ENCODE measurements around the gene RGS16.

DNA sequence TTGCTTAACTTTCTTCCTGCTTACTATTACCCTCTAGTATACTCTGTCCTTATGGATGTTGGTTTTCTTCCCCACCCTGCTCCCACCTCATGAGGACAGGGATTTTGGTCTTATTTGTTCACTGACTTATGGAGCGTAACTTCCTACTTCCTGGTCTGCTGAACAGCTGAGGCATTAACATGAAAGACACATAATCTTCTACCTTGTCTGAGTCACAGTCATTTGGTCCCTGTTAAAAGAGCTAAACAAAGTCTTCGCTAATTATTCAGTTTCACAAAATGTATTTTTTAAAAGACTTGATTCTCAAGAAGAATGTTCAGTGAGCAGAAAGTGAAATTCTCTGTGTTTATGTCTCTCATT is 33.6 kb downstream of the RGS16 start:
- TF ChIP-seq, protein P1, sequence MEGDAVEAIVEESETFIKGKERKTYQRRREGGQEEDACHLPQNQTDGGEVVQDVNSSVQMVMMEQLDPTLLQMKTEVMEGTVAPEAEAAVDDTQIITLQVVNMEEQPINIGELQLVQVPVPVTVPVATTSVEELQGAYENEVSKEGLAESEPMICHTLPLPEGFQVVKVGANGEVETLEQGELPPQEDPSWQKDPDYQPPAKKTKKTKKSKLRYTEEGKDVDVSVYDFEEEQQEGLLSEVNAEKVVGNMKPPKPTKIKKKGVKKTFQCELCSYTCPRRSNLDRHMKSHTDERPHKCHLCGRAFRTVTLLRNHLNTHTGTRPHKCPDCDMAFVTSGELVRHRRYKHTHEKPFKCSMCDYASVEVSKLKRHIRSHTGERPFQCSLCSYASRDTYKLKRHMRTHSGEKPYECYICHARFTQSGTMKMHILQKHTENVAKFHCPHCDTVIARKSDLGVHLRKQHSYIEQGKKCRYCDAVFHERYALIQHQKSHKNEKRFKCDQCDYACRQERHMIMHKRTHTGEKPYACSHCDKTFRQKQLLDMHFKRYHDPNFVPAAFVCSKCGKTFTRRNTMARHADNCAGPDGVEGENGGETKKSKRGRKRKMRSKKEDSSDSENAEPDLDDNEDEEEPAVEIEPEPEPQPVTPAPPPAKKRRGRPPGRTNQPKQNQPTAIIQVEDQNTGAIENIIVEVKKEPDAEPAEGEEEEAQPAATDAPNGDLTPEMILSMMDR (optimal IDR thresholded peaks at IDR 0.05 in 1 of 3, IDR thresholded peaks at IDR 0.05 in 1 of 3, conservative IDR thresholded peaks at IDR 0.05 in 1 of 3; ENCODE audit: extremely low read depth in 1 of 3, insufficient read depth in 2 of 3, low read length in 3 of 3) = no peak
- TF ChIP-seq EZH2 (IDR thresholded peaks at IDR 0.05; ENCODE audit: low read length) = no peak

Measured in keratinocyte (primary cell).